Osteocyte (in vitro differentiated cells): ENCODE results near the gene TRPC4AP. TPM values are rescaled to one million over a fixed set of nuclear protein-coding genes. Genes with fewer than 3 reads are reported as not detected.
A peak's percentile ranks its signal among the peaks of the same experiment; 100 is the strongest.

Experiments
- DNase-seq: peaks from one replicate; pipeline ENCODE4 v3.0.0; 2021; ENCODE audit warnings: mixed read lengths; ENCODE audit not compliant: unreplicated experiment; ENCODE audit errors: extremely low spot score
- H3K27ac Mint-ChIP-seq: one replicate; pipeline ENCODE4 v1.8.0; 2021; ENCODE audit warnings: mild to moderate bottlenecking, mixed read lengths; ENCODE audit not compliant: unreplicated experiment
- H3K27me3 Mint-ChIP-seq: one replicate; pipeline ENCODE4 v1.8.0; 2021; ENCODE audit warnings: mixed read lengths; ENCODE audit not compliant: unreplicated experiment
- H3K36me3 Mint-ChIP-seq: one replicate; pipeline ENCODE4 v1.8.0; 2021; ENCODE audit warnings: mixed read lengths; ENCODE audit not compliant: unreplicated experiment
- H3K4me1 Mint-ChIP-seq: one replicate; pipeline ENCODE4 v1.8.0; 2021; ENCODE audit warnings: mixed read lengths; ENCODE audit not compliant: unreplicated experiment
- H3K4me3 Mint-ChIP-seq: one replicate; pipeline ENCODE4 v1.8.0; 2021; ENCODE audit warnings: mild to moderate bottlenecking, moderate library complexity, mixed read lengths; ENCODE audit not compliant: unreplicated experiment
- H3K9me3 Mint-ChIP-seq: one replicate; pipeline ENCODE4 v1.8.0; 2021; ENCODE audit warnings: mixed read lengths; ENCODE audit not compliant: unreplicated experiment
- CTCF ChIP-seq: fragments of 200-600 bp; sonication (generic); IDR thresholded peaks from 2 replicates; pipeline ENCODE4 v1.5.0; 2021; ENCODE audit warnings: antibody characterized with exemption, mild to moderate bottlenecking, moderate library complexity
- total RNA-seq: library from RNA; stranded (reverse); gene quantifications from 2 replicates; pipeline ENCODE4 v1.2.1, GENCODE V29; 2021

The TRPC4AP gene
- total RNA-seq, 1 donor from 2014 or later: 83.0 TPM

DNA sequence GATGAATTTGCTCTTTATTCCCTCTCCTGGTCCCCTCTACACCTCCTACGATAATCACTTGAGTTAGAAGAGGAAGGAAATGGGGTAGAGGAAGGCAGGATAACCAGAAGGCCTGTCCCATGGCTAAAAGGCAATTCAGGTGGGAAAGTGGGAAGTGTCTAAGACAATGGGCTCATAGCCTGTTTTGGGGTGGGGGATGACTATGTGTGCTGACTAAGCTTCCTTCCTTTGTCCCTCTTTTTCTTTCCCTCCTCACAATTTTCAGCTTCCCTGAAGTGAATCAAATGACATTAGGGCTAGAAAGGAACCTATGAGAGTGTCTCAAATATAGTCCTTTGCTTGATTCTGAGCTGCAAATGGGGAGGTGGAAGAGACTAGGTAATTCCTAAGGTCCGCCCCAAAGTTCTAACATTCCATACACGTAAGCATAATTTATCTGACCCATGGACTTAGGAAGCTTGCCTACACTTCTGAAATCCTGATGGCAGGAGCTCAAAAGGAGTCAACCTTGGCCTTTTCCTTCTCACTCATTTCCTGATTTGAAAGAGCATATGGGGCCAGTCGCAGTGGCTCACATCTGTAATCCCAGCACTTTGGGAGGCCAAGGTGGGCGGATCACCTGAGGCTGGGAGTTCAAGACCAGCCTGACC, 30.3 kb upstream of the TRPC4AP start:
- no peaks in the 10 kb centered on the region for H3K9me3 Mint-ChIP-seq

DNA sequence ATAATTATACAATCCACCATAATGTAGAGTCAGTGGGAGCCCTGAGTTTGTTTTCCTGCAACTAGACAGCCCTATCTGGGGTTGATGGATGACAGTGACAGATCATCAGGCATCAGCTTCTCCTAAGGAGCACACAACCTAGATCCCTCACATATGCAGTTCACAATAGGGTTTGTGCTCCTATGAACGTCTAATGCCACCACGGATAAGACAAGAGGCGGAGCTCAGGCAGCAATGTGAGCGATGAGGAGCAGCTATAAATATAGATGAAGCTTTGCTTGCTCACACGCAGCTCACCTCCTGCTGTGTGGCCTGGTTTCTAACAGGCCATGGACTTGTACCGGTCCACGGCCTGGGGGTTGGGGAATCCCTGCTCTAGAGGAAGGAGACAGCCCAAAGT, 28.6 kb upstream of the TRPC4AP start:
- Mint-ChIP-seq H3K4me1 (peaks cover 10% of the 10 kb centered on the region), H3K36me3 (peaks cover 45% of the 10 kb centered on the region), H3K27me3 (no peaks in the 10 kb centered on the region), H3K4me3 (no peak overlapping the region), H3K9me3 (no peaks in the 10 kb centered on the region), H3K27ac (no peak overlapping the region)
- no peak for DNase-seq
- TF ChIP-seq CTCF: no peak

More for the DNA sequence above, 30.3 kb upstream of the TRPC4AP start:
- Mint-ChIP-seq H3K4me3 (no peak overlapping the region), H3K36me3 (peaks cover 51% of the 10 kb centered on the region), H3K27me3 (no peaks in the 10 kb centered on the region), H3K27ac (no peak overlapping the region), H3K4me1 (peaks cover under 1% of the 10 kb centered on the region)
- no peak for TF ChIP-seq CTCF
- DNase-seq: no peak

- no peak for TF ChIP-seq CTCF
- H3K4me3 Mint-ChIP-seq: no peak overlapping the region
- H3K27ac Mint-ChIP-seq: no peak overlapping the region
- H3K27me3 Mint-ChIP-seq: no peaks in the 10 kb centered on the region
- no peak for DNase-seq
- peaks cover 43% of the 10 kb centered on the region for H3K36me3 Mint-ChIP-seq
- peaks cover 10% of the 10 kb centered on the region for H3K4me1 Mint-ChIP-seq
- H3K9me3 Mint-ChIP-seq: no peaks in the 10 kb centered on the region
These were observed 27.6 kb upstream of the TRPC4AP start for GRCh38 chr20:35120012-35120701.

DNA sequence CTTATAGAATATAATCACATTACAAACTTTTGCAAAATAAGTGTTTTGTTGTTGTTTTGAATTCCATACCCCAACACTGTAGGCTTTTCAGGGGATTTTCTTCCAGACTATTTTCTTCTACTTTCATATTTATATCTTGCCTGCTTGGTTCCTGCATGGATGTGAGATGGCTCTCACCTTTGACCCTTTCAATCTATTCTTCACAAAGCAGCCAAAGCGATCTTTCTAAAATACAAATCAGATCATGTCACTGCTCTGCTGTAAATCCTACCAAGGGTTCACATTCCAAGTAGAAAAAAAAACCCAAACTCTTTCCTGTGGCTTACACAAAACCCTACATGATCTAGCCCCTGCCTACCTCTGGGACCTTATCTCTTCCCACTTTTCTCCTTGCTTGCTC, 25.0 kb upstream of the TRPC4AP start:
- DNase-seq: no peak
- H3K36me3 Mint-ChIP-seq: peaks cover 34% of the 10 kb centered on the region
- no peak overlapping the region for H3K4me3 Mint-ChIP-seq
- H3K4me1 Mint-ChIP-seq: peaks cover 10% of the 10 kb centered on the region
- H3K9me3 Mint-ChIP-seq: no peaks in the 10 kb centered on the region
- no peaks in the 10 kb centered on the region for H3K27me3 Mint-ChIP-seq
- TF ChIP-seq CTCF: no peak
- H3K27ac Mint-ChIP-seq: peak overlapping the region; percentile 5

- Mint-ChIP-seq H3K4me3 (no peak overlapping the region), H3K27me3 (no peaks in the 10 kb centered on the region), H3K9me3 (no peaks in the 10 kb centered on the region), H3K4me1 (peaks cover 10% of the 10 kb centered on the region), H3K27ac (peak overlapping the region; percentile 5), H3K36me3 (peaks cover 33% of the 10 kb centered on the region)
- TF ChIP-seq CTCF: no peak
- no peak for DNase-seq
These were observed 24.6 kb upstream of the TRPC4AP start for GRCh38 chr20:35117196-35117595.
